ELF-1 (cell line): Measurements from ENCODE around the gene DMTF1.
"Not testable (repeated sequence)": the region's sequence is repeated elsewhere in the genome, so short reads cannot be mapped to it uniquely, and the experiment has no call there.

ENCODE experiments used
- DNase-seq: peaks from one replicate; pipeline ENCODE4 v3.0.0-alpha.2; 2016; ENCODE audit warnings: low read depth, low spot score

DMTF1 gene

GRCh38 chr7:87193912-87194311, 41.7 kb downstream of the DMTF1 start:
- DNase-seq: no peak

GRCh38 chr7:87199241-87199640, 47.0 kb downstream of the DMTF1 start:
- DNase-seq: no peak

GRCh38 chr7:87199700-87200450, 47.6 kb downstream of the DMTF1 start:
- no peak for DNase-seq

GRCh38 chr7:87202208-87202607, 50.0 kb downstream of the DMTF1 start:
- no peak for DNase-seq

GRCh38 chr7:87202705-87203104, 50.5 kb downstream of the DMTF1 start:
- DNase-seq: no peak

GRCh38 chr7:87203929-87204328, 51.7 kb downstream of the DMTF1 start:
- not testable (repeated sequence) for DNase-seq

- no peak for DNase-seq
Measured at GRCh38 chr7:87204933-87205332, 52.7 kb downstream of the DMTF1 start.

GRCh38 chr7:87205701-87206100, 53.4 kb downstream of the DMTF1 start:
- DNase-seq: not testable (repeated sequence)

- DNase-seq: no peak
Measured at GRCh38 chr7:87206361-87206760, 54.1 kb downstream of the DMTF1 start.

GRCh38 chr7:87209295-87209924, 57.2 kb downstream of the DMTF1 start:
- DNase-seq: no peak

- DNase-seq: no peak
Measured at GRCh38 chr7:87210506-87210905, 58.3 kb downstream of the DMTF1 start.

GRCh38 chr7:87212498-87212897, 60.2 kb downstream of the DMTF1 start:
- no peak for DNase-seq

GRCh38 chr7:87213252-87213651, 61.0 kb downstream of the DMTF1 start:
- no peak for DNase-seq

- no peak for DNase-seq
Measured at GRCh38 chr7:87213811-87214210, 61.6 kb downstream of the DMTF1 start.

- no peak for DNase-seq
Measured at GRCh38 chr7:87215046-87215445, 62.8 kb downstream of the DMTF1 start.

- no peak for DNase-seq
Measured at GRCh38 chr7:87216701-87217508, 64.7 kb downstream of the DMTF1 start.

- no peak for DNase-seq
Measured at GRCh38 chr7:87217983-87218653, 65.9 kb downstream of the DMTF1 start.

- DNase-seq: peak; percentile 79
Measured at GRCh38 chr7:87218796-87219544, 66.7 kb downstream of the DMTF1 start.

GRCh38 chr7:87219545-87220025, 67.3 kb downstream of the DMTF1 start, which contains the start of gene TMEM243:
TSS of gene TMEM243 (minus strand) at chr7:87219732. CDS start at chr7:87219503, 229 bp downstream.
- peak; percentile 56 for DNase-seq

GRCh38 chr7:87220026-87220733, 67.9 kb downstream of the DMTF1 start:
- peak; percentile 85 for DNase-seq
